Mesenchymal stem cell (in vitro differentiated cells and primary cell): ENCODE measurements around the gene SLC24A3.
A peak's percentile ranks its signal among the peaks of the same experiment; 100 is the strongest.

ENCODE experiments used
- DNase-seq: peaks from one replicate; pipeline ENCODE4 v3.0.0-alpha.2; 2013
- H2AFZ ChIP-seq: one replicate; pipeline ENCODE4 v1.6.1; 2013; ENCODE audit warnings: low read depth, mild to moderate bottlenecking, control low read depth, inconsistent platforms, low read length, moderate library complexity
- H2AK5ac ChIP-seq: 2 replicates; pipeline ENCODE4 v1.6.1; 2013; ENCODE audit warnings: low read length, moderate library complexity, mild to moderate bottlenecking, inconsistent platforms; ENCODE audit not compliant: severe bottlenecking
- H2BK120ac ChIP-seq: one replicate; pipeline ENCODE4 v1.6.1; 2013; ENCODE audit warnings: low read depth, mild to moderate bottlenecking, inconsistent platforms, low read length, moderate library complexity
- H2BK12ac ChIP-seq, 2 experiments: one replicate each; pipeline ENCODE4 v1.6.1; 2013; ENCODE audit warnings: inconsistent platforms in 2 of 2, low read length in 2 of 2, mild to moderate bottlenecking in 2 of 2, moderate library complexity in 2 of 2, control low read depth in 1 of 2
- H2BK15ac ChIP-seq: one replicate; pipeline ENCODE4 v1.6.1; 2013; ENCODE audit warnings: mild to moderate bottlenecking, low read depth, inconsistent platforms; ENCODE audit not compliant: poor library complexity, severe bottlenecking
- H2BK5ac ChIP-seq: 2 replicates; pipeline ENCODE4 v1.6.1; 2013; ENCODE audit warnings: low read depth, mild to moderate bottlenecking, low read length, control low read depth, inconsistent platforms; ENCODE audit not compliant: poor library complexity, severe bottlenecking
- H3K14ac ChIP-seq, 2 experiments: one replicate each; pipeline ENCODE4 v1.6.1; 2013; ENCODE audit warnings: inconsistent platforms in 2 of 2, low read length in 2 of 2, control low read depth in 1 of 2, mild to moderate bottlenecking in 1 of 2, moderate library complexity in 1 of 2
- H3K18ac ChIP-seq, 2 experiments: one replicate each; pipeline ENCODE4 v1.6.1; 2013; ENCODE audit warnings: inconsistent platforms in 2 of 2, low read length in 2 of 2, control low read depth in 1 of 2, low read depth in 1 of 2, mild to moderate bottlenecking in 1 of 2
- H3K23ac ChIP-seq, 2 experiments: one replicate each; pipeline ENCODE4 v1.6.1; 2013; ENCODE audit warnings: inconsistent platforms in 2 of 2, low read length in 2 of 2, mild to moderate bottlenecking in 2 of 2, moderate library complexity in 2 of 2, control low read depth in 1 of 2
- H3K27ac ChIP-seq: 2 replicates; pipeline ENCODE4 v1.5.1; 2013; ENCODE audit warnings: mild to moderate bottlenecking, moderate library complexity, low read length, control low read depth, inconsistent platforms; ENCODE audit not compliant: poor library complexity, severe bottlenecking
- H3K27me3 ChIP-seq, 2 experiments: 2 replicates each; pipeline versions ENCODE4 v1.6.1 to v1.7.0; 2013; ENCODE audit warnings: low read length in 2 of 2, mild to moderate bottlenecking in 2 of 2, moderate library complexity in 2 of 2, control low read depth in 1 of 2, inconsistent platforms in 1 of 2; ENCODE audit not compliant: control insufficient read depth in 1 of 2, insufficient read depth in 1 of 2
- H3K36me3 ChIP-seq, 2 experiments: 2 replicates each; pipeline versions ENCODE4 v1.6.1 to v1.7.0; 2013; ENCODE audit warnings: low read length in 2 of 2, control low read depth in 1 of 2, inconsistent platforms in 1 of 2, low read depth in 1 of 2, mild to moderate bottlenecking in 1 of 2; ENCODE audit not compliant: insufficient read depth in 2 of 2, control insufficient read depth in 1 of 2
- H3K4ac ChIP-seq, 2 experiments: one replicate each; pipeline ENCODE4 v1.6.1; 2013; ENCODE audit warnings: inconsistent platforms in 2 of 2, low read length in 2 of 2, mild to moderate bottlenecking in 2 of 2, moderate library complexity in 2 of 2, control low read depth in 1 of 2, low read depth in 1 of 2
- H3K4me1 ChIP-seq: 2 replicates; pipeline ENCODE4 v1.6.1; 2013; ENCODE audit warnings: low read depth, low read length, control low read depth; ENCODE audit not compliant: control insufficient read depth, insufficient read depth
- H3K4me2 ChIP-seq: 2 replicates; pipeline ENCODE4 v1.6.1; 2013; ENCODE audit warnings: low read length, mild to moderate bottlenecking, inconsistent platforms; ENCODE audit not compliant: poor library complexity, severe bottlenecking
- H3K4me3 ChIP-seq, 2 experiments: 2 replicates each; pipeline versions ENCODE4 v1.5.1 to v1.7.0; 2013; ENCODE audit warnings: low read length in 2 of 2, mild to moderate bottlenecking in 2 of 2, control low read depth in 1 of 2, low read depth in 1 of 2; ENCODE audit not compliant: insufficient read depth in 1 of 2
- H3K79me1 ChIP-seq: replicated peaks from 2 replicates; pipeline ENCODE4 v1.6.1; 2013; ENCODE audit warnings: mild to moderate bottlenecking, control low read depth, low read length, inconsistent platforms; ENCODE audit not compliant: poor library complexity, severe bottlenecking
- H3K9ac ChIP-seq: 2 replicates; pipeline ENCODE4 v1.7.0; 2013; ENCODE audit warnings: mild to moderate bottlenecking, low read length, moderate library complexity
- H3K9me3 ChIP-seq: 2 replicates; pipeline ENCODE4 v1.7.0; 2013; ENCODE audit warnings: mild to moderate bottlenecking, low read length; ENCODE audit not compliant: control insufficient read depth
- H4K8ac ChIP-seq: one replicate; pipeline ENCODE4 v1.6.1; 2013; ENCODE audit warnings: inconsistent platforms, mild to moderate bottlenecking, low read length, moderate library complexity
- H4K91ac ChIP-seq: one replicate; pipeline ENCODE4 v1.6.1; 2013; ENCODE audit warnings: mild to moderate bottlenecking, low read length, inconsistent platforms
- WGBS: methylation state at CpG from one replicate; pipeline ENCODE4 v1.1.7; 2013; ENCODE audit warnings: mixed read lengths; 5-methylcytosine and 5-hydroxymethylcytosine counted together

SLC24A3 gene

GRCh38 chr20:19713822-19714578 is 501.6 kb downstream of the SLC24A3 start:
- peaks cover 6% of the 10 kb centered on the region for H3K4me1 ChIP-seq
- no peaks in the 10 kb centered on the region for H3K9me3 ChIP-seq
- H2BK15ac ChIP-seq = no peak overlapping the region
- no peak overlapping the region for H3K9ac ChIP-seq
- H2BK5ac ChIP-seq = no peak overlapping the region
- H3K18ac ChIP-seq = peak overlapping the region in 1 of 2 experiments; percentile 28
- peak; percentile 21 for DNase-seq
- no peak overlapping the region for H2BK120ac ChIP-seq
- H3K4me2 ChIP-seq = no peak overlapping the region
- no peak overlapping the region for H3K14ac ChIP-seq
- H3K4me3 ChIP-seq = no peak overlapping the region
- H3K36me3 ChIP-seq = no peaks in the 10 kb centered on the region
- WGBS = 69% methylated on average over 2 of the region's 2 CpGs
- no peak overlapping the region for H4K91ac ChIP-seq
- no peak overlapping the region for H3K4ac ChIP-seq
- H4K8ac ChIP-seq = no peak overlapping the region
- H3K27ac ChIP-seq = no peak overlapping the region
- H2AFZ ChIP-seq = no peak overlapping the region
- H2BK12ac ChIP-seq = no peak overlapping the region
- peaks cover 4% of the 10 kb centered on the region in 2 experiments for H3K27me3 ChIP-seq
- H2AK5ac ChIP-seq = no peak overlapping the region
- H3K23ac ChIP-seq = no peak overlapping the region
- no peaks in the 10 kb centered on the region for H3K79me1 ChIP-seq

- Histone ChIP-seq H3K14ac (no peak overlapping the region), H2BK15ac (no peak overlapping the region), H3K9me3 (no peaks in the 10 kb centered on the region), H4K91ac (no peak overlapping the region), H3K36me3 (no peaks in the 10 kb centered on the region), H3K18ac (no peak overlapping the region), H2AK5ac (no peak overlapping the region), H2BK5ac (no peak overlapping the region), H3K23ac (no peak overlapping the region), H3K9ac (no peak overlapping the region), H3K27ac (no peak overlapping the region), H3K4me2 (no peak overlapping the region), H3K4ac (no peak overlapping the region), H2BK120ac (no peak overlapping the region), H3K79me1 (no peaks in the 10 kb centered on the region), H3K4me1 (peaks cover 6% of the 10 kb centered on the region), H4K8ac (no peak overlapping the region), H3K27me3 (peaks cover 0 to 6% of the 10 kb centered on the region in 2 experiments), H2BK12ac (no peak overlapping the region), H3K4me3 (no peak overlapping the region), H2AFZ (no peak overlapping the region)
- 67% methylated on average over 1 of the region's 1 CpG for WGBS
- no peak for DNase-seq
These were observed 502.1 kb downstream of the SLC24A3 start for GRCh38 chr20:19714579-19714840.

- no peak overlapping the region for H3K4me2 ChIP-seq
These were observed 503.5 kb downstream of the SLC24A3 start for GRCh38 chr20:19715986-19716385.

GRCh38 chr20:19718880-19719279 is 506.4 kb downstream of the SLC24A3 start:
- Histone ChIP-seq H3K27ac (no peak overlapping the region), H3K9ac (no peak overlapping the region), H3K9me3 (no peaks in the 10 kb centered on the region), H3K4me1 (no peaks in the 10 kb centered on the region), H3K27me3 (peaks cover 0 to 6% of the 10 kb centered on the region in 2 experiments), H2BK12ac (no peak overlapping the region), H3K4me2 (no peak overlapping the region), H4K91ac (no peak overlapping the region), H3K79me1 (no peaks in the 10 kb centered on the region), H4K8ac (no peak overlapping the region), H2BK5ac (no peak overlapping the region), H3K18ac (no peak overlapping the region), H2BK120ac (no peak overlapping the region), H3K23ac (no peak overlapping the region), H2AK5ac (no peak overlapping the region), H3K14ac (no peak overlapping the region), H3K4ac (no peak overlapping the region), H2BK15ac (no peak overlapping the region), H3K36me3 (no peaks in the 10 kb centered on the region), H2AFZ (no peak overlapping the region), H3K4me3 (no peak overlapping the region)
- WGBS = 89% methylated on average over 3 of the region's 3 CpGs
- no peak for DNase-seq

More at GRCh38 chr20:19715986-19716385, 503.5 kb downstream of the SLC24A3 start:
- Histone ChIP-seq H2BK12ac (no peak overlapping the region), H2BK120ac (no peak overlapping the region), H2BK15ac (no peak overlapping the region), H4K91ac (no peak overlapping the region), H3K27ac (no peak overlapping the region), H2AK5ac (no peak overlapping the region), H3K27me3 (peaks cover 0 to 6% of the 10 kb centered on the region in 2 experiments), H3K23ac (no peak overlapping the region), H3K36me3 (no peaks in the 10 kb centered on the region), H3K9ac (no peak overlapping the region), H2AFZ (no peak overlapping the region), H3K4me3 (no peak overlapping the region), H3K9me3 (no peaks in the 10 kb centered on the region), H3K18ac (no peak overlapping the region), H4K8ac (no peak overlapping the region), H3K14ac (no peak overlapping the region), H2BK5ac (no peak overlapping the region), H3K4ac (no peak overlapping the region), H3K79me1 (no peaks in the 10 kb centered on the region), H3K4me1 (peaks cover 4% of the 10 kb centered on the region)
- DNase-seq = no peak
- 69% methylated on average over 3 of the region's 3 CpGs for WGBS
